ENCODE measurements around the gene APOL4.
"Not testable (repeated sequence)": the region's sequence is repeated elsewhere in the genome, so short reads cannot be mapped to it uniquely, and the experiment has no call there.

The APOL4 gene

DNA sequence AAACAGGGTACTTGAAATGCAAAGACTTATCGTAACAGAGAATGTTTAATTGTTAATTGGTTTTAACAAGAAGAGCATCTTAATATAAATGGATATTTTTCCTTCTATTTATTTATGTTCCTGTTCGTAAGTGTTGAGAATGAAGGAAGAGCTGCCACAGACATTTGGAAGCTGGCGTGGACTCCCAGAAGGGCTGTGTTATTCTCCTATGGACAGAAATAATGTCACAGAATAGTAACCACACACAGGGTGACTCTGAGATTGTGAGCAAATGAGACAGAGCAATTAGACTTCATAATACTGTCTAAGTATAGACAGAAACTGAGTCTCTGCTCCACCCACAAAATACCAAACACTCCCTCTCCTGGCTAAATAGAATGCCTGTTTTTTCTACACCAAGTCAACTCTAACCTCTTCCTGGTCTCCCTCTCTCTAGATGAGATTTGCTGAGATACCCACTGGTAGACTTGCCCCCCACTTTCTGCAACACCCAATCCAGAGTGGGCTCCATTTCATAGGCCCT lies 47.1 kb downstream of the APOL4 start:
- Histone ChIP-seq H3K4me2 (ENCODE audit: low read length) (no peak overlapping the region), H3K9ac (ENCODE audit: low read length) (no peak overlapping the region), H3F3A (ENCODE audit: insufficient read depth, low read length) (no peaks in the 10 kb centered on the region), H3K36me3 (ENCODE audit: insufficient read depth, low read length) (peaks cover 17% of the 10 kb centered on the region), H3K27me3 (ENCODE audit: insufficient read depth, low read length) (no peaks in the 10 kb centered on the region), H3K9me3 (ENCODE audit: low read length) (no peaks in the 10 kb centered on the region), H4K20me1 (ENCODE audit: insufficient read depth, low read length) (no peaks in the 10 kb centered on the region), H3K27ac (ENCODE audit: low read depth, low read length, poor library complexity, severe bottlenecking) (peak overlapping the region; percentile 80), H3K4me3 (ENCODE audit: low read depth, low read length, poor library complexity, severe bottlenecking) (no peak overlapping the region), H2AFZ (ENCODE audit: low read length) (no peak overlapping the region), H3K9me2 (ENCODE audit: low read depth, low read length) (no peaks in the 10 kb centered on the region), H3K79me2 (ENCODE audit: insufficient read depth, low read length) (peaks cover 20% of the 10 kb centered on the region), H3K4me1 (ENCODE audit: insufficient read depth, low read length, severe bottlenecking) (peaks cover 67% of the 10 kb centered on the region)
- TF ChIP-seq, protein P1, sequence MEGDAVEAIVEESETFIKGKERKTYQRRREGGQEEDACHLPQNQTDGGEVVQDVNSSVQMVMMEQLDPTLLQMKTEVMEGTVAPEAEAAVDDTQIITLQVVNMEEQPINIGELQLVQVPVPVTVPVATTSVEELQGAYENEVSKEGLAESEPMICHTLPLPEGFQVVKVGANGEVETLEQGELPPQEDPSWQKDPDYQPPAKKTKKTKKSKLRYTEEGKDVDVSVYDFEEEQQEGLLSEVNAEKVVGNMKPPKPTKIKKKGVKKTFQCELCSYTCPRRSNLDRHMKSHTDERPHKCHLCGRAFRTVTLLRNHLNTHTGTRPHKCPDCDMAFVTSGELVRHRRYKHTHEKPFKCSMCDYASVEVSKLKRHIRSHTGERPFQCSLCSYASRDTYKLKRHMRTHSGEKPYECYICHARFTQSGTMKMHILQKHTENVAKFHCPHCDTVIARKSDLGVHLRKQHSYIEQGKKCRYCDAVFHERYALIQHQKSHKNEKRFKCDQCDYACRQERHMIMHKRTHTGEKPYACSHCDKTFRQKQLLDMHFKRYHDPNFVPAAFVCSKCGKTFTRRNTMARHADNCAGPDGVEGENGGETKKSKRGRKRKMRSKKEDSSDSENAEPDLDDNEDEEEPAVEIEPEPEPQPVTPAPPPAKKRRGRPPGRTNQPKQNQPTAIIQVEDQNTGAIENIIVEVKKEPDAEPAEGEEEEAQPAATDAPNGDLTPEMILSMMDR (IDR thresholded peaks at IDR 0.05; ENCODE audit: low read length), result no peak
- no peak for TF ChIP-seq EZH2 (IDR thresholded peaks at IDR 0.05; ENCODE audit: borderline replicate concordance, low read length)

GRCh38 chr22:36153501-36154422 lies 47.8 kb downstream of the APOL4 start:
- Histone ChIP-seq H3K36me3 (ENCODE audit: insufficient read depth, low read length) (peaks cover 24% of the 10 kb centered on the region), H3K9me2 (ENCODE audit: low read depth, low read length) (no peaks in the 10 kb centered on the region), H3K4me1 (ENCODE audit: insufficient read depth, low read length, severe bottlenecking) (peaks cover 67% of the 10 kb centered on the region), H3K79me2 (ENCODE audit: insufficient read depth, low read length) (peaks cover 14% of the 10 kb centered on the region), H3F3A (ENCODE audit: insufficient read depth, low read length) (no peaks in the 10 kb centered on the region), H3K9me3 (ENCODE audit: low read length) (no peaks in the 10 kb centered on the region), H3K4me2 (ENCODE audit: low read length) (no peak overlapping the region), H3K27me3 (ENCODE audit: insufficient read depth, low read length) (no peaks in the 10 kb centered on the region), H2AFZ (ENCODE audit: low read length) (no peak overlapping the region), H3K9ac (ENCODE audit: low read length) (no peak overlapping the region), H3K4me3 (ENCODE audit: low read depth, low read length, poor library complexity, severe bottlenecking) (no peak overlapping the region), H4K20me1 (ENCODE audit: insufficient read depth, low read length) (no peaks in the 10 kb centered on the region), H3K27ac (ENCODE audit: low read depth, low read length, poor library complexity, severe bottlenecking) (peak overlapping the region; percentile 80)
- TF ChIP-seq, protein P1 (IDR thresholded peaks at IDR 0.05; ENCODE audit: low read length), result no peak
- TF ChIP-seq EZH2 (IDR thresholded peaks at IDR 0.05; ENCODE audit: borderline replicate concordance, low read length), result no peak

GRCh38 chr22:36152821-36153220 lies 48.8 kb downstream of the APOL4 start:
- not testable (repeated sequence) for H3K79me2 ChIP-seq (ENCODE audit: insufficient read depth, low read length); H3K27ac ChIP-seq (ENCODE audit: low read depth, low read length, poor library complexity, severe bottlenecking); H3K9ac ChIP-seq (ENCODE audit: low read length); H3K9me2 ChIP-seq (ENCODE audit: low read depth, low read length); H3K27me3 ChIP-seq (ENCODE audit: insufficient read depth, low read length); H3K4me2 ChIP-seq (ENCODE audit: low read length); H3K4me3 ChIP-seq (ENCODE audit: low read depth, low read length, poor library complexity, severe bottlenecking); H2AFZ ChIP-seq (ENCODE audit: low read length); H3K9me3 ChIP-seq (ENCODE audit: low read length); H4K20me1 ChIP-seq (ENCODE audit: insufficient read depth, low read length); H3F3A ChIP-seq (ENCODE audit: insufficient read depth, low read length)
- peaks cover 26% of the 10 kb centered on the region for H3K36me3 ChIP-seq (ENCODE audit: insufficient read depth, low read length)
- peaks cover 68% of the 10 kb centered on the region for H3K4me1 ChIP-seq (ENCODE audit: insufficient read depth, low read length, severe bottlenecking)

Measured in OCI-LY1 (cell line).